Lung (tissue), 12 donors: ENCODE data around the gene CASK. TPM values are rescaled to one million over a fixed set of nuclear protein-coding genes. Genes with fewer than 3 reads are reported as not detected.

Experiments
- ATAC-seq: fragments of 200-7000 bp; cut with Tn5 transposase; one replicate; pipeline ENCODE4 v1.9.1; 2020; ENCODE audit warnings: moderate number of reproducible peaks; ENCODE audit not compliant: insufficient read depth, low FRiP score
- DNase-seq, 3 donors: peaks; one replicate each; pipeline ENCODE4 v3.0.0-alpha.2; 2013 to 2017
- H3K27ac ChIP-seq, 2 donors: one replicate each; pipeline ENCODE4 v1.5.1; 2013; ENCODE audit warnings: mild to moderate bottlenecking in 2 of 2, moderate library complexity in 2 of 2, control low read depth in 1 of 2, inconsistent platforms in 1 of 2, low read depth in 1 of 2, low read length in 1 of 2
- H3K27me3 ChIP-seq, 3 donors: one replicate each; pipeline ENCODE4 v1.5.1; 2013; ENCODE audit warnings: low read length in 2 of 3; ENCODE audit not compliant: control insufficient read depth in 3 of 3, insufficient read depth in 3 of 3
- H3K36me3 ChIP-seq, 4 donors: one replicate each; pipeline ENCODE4 v1.5.1; 2013; ENCODE audit warnings: low read length in 4 of 4, mild to moderate bottlenecking in 1 of 4, moderate library complexity in 1 of 4; ENCODE audit not compliant: control insufficient read depth in 4 of 4, insufficient read depth in 4 of 4
- H3K4me1 ChIP-seq, 5 donors: one replicate each; pipeline ENCODE4 v1.5.1; 2013; ENCODE audit warnings: low read length in 5 of 5, mild to moderate bottlenecking in 2 of 5, moderate library complexity in 1 of 5; ENCODE audit not compliant: control insufficient read depth in 5 of 5, insufficient read depth in 5 of 5
- H3K4me3 ChIP-seq: one replicate; pipeline ENCODE4 v1.5.1; 2013; ENCODE audit warnings: mild to moderate bottlenecking, control low read depth, moderate library complexity
- H3K9ac ChIP-seq, 2 donors: one replicate each; pipeline ENCODE4 v1.5.1; 2013; ENCODE audit warnings: low read length in 2 of 2, control low read depth in 1 of 2; ENCODE audit not compliant: insufficient read depth in 1 of 2
- H3K9me3 ChIP-seq, 4 donors: one replicate each; pipeline ENCODE4 v1.5.1; 2013; ENCODE audit warnings: low read length in 3 of 4, mild to moderate bottlenecking in 1 of 4, moderate library complexity in 1 of 4; ENCODE audit not compliant: control insufficient read depth in 4 of 4, insufficient read depth in 3 of 4
- CTCF ChIP-seq: IDR thresholded peaks from 2 replicates; pipeline ENCODE4 v1.5.1; 2012; ENCODE audit warnings: mild to moderate bottlenecking; ENCODE audit errors: control extremely low read depth, extremely low read depth
- WGBS, 2 donors: extraction: QIAGEN DNeasy Blood & Tissue Kit; methylation state at CpG; one replicate each; pipeline ENCODE4 v1.1.7; 2013; 5-methylcytosine and 5-hydroxymethylcytosine counted together
- polyA plus RNA-seq, 2 donors: library from polyadenylated mRNA; stranded (reverse); fragments of 200-250 nt; gene quantifications; one replicate each; pipeline ENCODE4 v1.2.1, GENCODE V29; 2013
- total RNA-seq, 2 donors: library from RNA; depleted of rRNA in 1 of 2; stranded (reverse); fragments of >200 nt in 1 of 2; gene quantifications; one replicate each; pipeline ENCODE4 v1.2.1, GENCODE V29; 2014 to 2021
- donor health status: control.
- donor health status: control.
- donor health status: Bipolar disorder and iron deficiency.
- donor health status: healthy.
- donor health status: DM: yes; HTN: yes; CAD: no.

Gene CASK
- total and polyA plus RNA-seq, 4 donors: 8.2 to 68.1 (median 30.6) TPM

- Histone ChIP-seq H3K9ac (no peak overlapping the region), H3K36me3 (no peaks in the 10 kb centered on the region), H3K4me1 (no peaks in the 10 kb centered on the region), H3K27me3 (no peaks in the 10 kb centered on the region), H3K27ac (no peak overlapping the region), H3K4me3 (no peak overlapping the region), H3K9me3 (peaks cover 0 to 10% (median 1%) of the 10 kb centered on the region in 4 donors)
- DNase-seq (no peak), ATAC-seq (no peak)
- TF ChIP-seq CTCF: no peak
These were observed 27.5 kb downstream of the CASK start for GRCh38 chrX:41895826-41896225.

- DNase-seq (no peak), ATAC-seq (no peak)
- 58 to 75% methylated on average over 1 of the region's 1 CpG for WGBS, 2 donors
- Histone ChIP-seq H3K9ac (no peak overlapping the region), H3K4me1 (no peaks in the 10 kb centered on the region), H3K9me3 (peaks cover 0 to 3% (median 0%) of the 10 kb centered on the region in 4 donors), H3K27me3 (peaks cover 0 to 4% (median 0%) of the 10 kb centered on the region in 3 donors), H3K4me3 (no peak overlapping the region), H3K36me3 (no peaks in the 10 kb centered on the region), H3K27ac (no peak overlapping the region)
- TF ChIP-seq CTCF: no peak
These were observed 33.3 kb downstream of the CASK start for GRCh38 chrX:41890026-41890423.

GRCh38 chrX:41889317-41890025 lies 33.9 kb downstream of the CASK start:
- TF ChIP-seq CTCF: no peak
- H3K27me3 ChIP-seq: peaks cover 0 to 4% (median 0%) of the 10 kb centered on the region in 3 donors
- no peak for DNase-seq
- H3K9me3 ChIP-seq: peaks cover 0 to 4% (median 0%) of the 10 kb centered on the region in 4 donors
- H3K4me1 ChIP-seq: no peaks in the 10 kb centered on the region
- H3K4me3 ChIP-seq: no peak overlapping the region
- no peak for ATAC-seq
- H3K27ac ChIP-seq: no peak overlapping the region
- 57 to 68% methylated on average over 1 of the region's 1 CpG for WGBS, 2 donors
- no peaks in the 10 kb centered on the region for H3K36me3 ChIP-seq
- no peak overlapping the region for H3K9ac ChIP-seq

- H3K4me3 ChIP-seq: no peak overlapping the region
- DNase-seq: no peak
- no peak for TF ChIP-seq CTCF
- no peaks in the 10 kb centered on the region for H3K4me1 ChIP-seq
- 56 to 95% methylated on average over 1 of the region's 1 CpG for WGBS, 2 donors
- peaks cover 0 to 4% (median 0%) of the 10 kb centered on the region in 3 donors for H3K27me3 ChIP-seq
- no peaks in the 10 kb centered on the region for H3K36me3 ChIP-seq
- H3K9ac ChIP-seq: no peak overlapping the region
- no peak overlapping the region for H3K27ac ChIP-seq
- no peak for ATAC-seq
- peaks cover 0 to 1% (median 0%) of the 10 kb centered on the region in 4 donors for H3K9me3 ChIP-seq
These were observed 35.7 kb downstream of the CASK start for GRCh38 chrX:41887691-41888090.
